ENCODE measurements around the gene NXF1.

DNA sequence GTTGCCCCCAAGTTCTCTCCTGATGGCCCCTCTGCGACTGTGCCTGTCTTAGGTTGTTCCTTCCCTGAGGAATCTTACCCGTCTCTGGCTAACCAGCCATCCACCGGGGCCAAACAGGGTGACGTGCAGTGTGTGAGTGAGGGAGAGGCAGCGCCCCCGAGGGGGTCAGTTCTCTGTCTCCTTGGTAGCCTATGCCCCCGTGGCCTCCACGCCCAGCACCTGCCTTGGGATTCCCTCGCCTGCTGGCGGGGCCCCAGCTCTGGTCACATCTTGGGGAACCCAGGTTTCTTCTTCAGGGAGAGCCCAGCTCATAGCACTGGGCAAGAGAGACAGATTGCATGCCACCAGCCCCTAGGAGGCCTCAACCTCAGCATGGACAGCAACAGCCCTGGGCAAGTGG is 5.8 kb downstream of the NXF1 start:
- TF ChIP-seq, protein P1, sequence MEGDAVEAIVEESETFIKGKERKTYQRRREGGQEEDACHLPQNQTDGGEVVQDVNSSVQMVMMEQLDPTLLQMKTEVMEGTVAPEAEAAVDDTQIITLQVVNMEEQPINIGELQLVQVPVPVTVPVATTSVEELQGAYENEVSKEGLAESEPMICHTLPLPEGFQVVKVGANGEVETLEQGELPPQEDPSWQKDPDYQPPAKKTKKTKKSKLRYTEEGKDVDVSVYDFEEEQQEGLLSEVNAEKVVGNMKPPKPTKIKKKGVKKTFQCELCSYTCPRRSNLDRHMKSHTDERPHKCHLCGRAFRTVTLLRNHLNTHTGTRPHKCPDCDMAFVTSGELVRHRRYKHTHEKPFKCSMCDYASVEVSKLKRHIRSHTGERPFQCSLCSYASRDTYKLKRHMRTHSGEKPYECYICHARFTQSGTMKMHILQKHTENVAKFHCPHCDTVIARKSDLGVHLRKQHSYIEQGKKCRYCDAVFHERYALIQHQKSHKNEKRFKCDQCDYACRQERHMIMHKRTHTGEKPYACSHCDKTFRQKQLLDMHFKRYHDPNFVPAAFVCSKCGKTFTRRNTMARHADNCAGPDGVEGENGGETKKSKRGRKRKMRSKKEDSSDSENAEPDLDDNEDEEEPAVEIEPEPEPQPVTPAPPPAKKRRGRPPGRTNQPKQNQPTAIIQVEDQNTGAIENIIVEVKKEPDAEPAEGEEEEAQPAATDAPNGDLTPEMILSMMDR (tag by site-specific recombination; IDR thresholded peaks at IDR 0.05) = no peak
- TF ChIP-seq, protein P2, sequence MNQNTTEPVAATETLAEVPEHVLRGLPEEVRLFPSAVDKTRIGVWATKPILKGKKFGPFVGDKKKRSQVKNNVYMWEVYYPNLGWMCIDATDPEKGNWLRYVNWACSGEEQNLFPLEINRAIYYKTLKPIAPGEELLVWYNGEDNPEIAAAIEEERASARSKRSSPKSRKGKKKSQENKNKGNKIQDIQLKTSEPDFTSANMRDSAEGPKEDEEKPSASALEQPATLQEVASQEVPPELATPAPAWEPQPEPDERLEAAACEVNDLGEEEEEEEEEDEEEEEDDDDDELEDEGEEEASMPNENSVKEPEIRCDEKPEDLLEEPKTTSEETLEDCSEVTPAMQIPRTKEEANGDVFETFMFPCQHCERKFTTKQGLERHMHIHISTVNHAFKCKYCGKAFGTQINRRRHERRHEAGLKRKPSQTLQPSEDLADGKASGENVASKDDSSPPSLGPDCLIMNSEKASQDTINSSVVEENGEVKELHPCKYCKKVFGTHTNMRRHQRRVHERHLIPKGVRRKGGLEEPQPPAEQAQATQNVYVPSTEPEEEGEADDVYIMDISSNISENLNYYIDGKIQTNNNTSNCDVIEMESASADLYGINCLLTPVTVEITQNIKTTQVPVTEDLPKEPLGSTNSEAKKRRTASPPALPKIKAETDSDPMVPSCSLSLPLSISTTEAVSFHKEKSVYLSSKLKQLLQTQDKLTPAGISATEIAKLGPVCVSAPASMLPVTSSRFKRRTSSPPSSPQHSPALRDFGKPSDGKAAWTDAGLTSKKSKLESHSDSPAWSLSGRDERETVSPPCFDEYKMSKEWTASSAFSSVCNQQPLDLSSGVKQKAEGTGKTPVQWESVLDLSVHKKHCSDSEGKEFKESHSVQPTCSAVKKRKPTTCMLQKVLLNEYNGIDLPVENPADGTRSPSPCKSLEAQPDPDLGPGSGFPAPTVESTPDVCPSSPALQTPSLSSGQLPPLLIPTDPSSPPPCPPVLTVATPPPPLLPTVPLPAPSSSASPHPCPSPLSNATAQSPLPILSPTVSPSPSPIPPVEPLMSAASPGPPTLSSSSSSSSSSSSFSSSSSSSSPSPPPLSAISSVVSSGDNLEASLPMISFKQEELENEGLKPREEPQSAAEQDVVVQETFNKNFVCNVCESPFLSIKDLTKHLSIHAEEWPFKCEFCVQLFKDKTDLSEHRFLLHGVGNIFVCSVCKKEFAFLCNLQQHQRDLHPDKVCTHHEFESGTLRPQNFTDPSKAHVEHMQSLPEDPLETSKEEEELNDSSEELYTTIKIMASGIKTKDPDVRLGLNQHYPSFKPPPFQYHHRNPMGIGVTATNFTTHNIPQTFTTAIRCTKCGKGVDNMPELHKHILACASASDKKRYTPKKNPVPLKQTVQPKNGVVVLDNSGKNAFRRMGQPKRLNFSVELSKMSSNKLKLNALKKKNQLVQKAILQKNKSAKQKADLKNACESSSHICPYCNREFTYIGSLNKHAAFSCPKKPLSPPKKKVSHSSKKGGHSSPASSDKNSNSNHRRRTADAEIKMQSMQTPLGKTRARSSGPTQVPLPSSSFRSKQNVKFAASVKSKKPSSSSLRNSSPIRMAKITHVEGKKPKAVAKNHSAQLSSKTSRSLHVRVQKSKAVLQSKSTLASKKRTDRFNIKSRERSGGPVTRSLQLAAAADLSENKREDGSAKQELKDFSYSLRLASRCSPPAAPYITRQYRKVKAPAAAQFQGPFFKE (tag by site-specific recombination; IDR thresholded peaks at IDR 0.05; ENCODE audit: borderline replicate concordance) = no peak
- TF ChIP-seq ZNF501 (tag by site-specific recombination; IDR thresholded peaks at IDR 0.05) = no peak
- no peak for TF ChIP-seq KLF7 (tag by site-specific recombination; IDR thresholded peaks at IDR 0.05; ENCODE audit: borderline replicate concordance)

All from HEK293 (cell line).